Breast epithelium (tissue), 4 donors: ENCODE measurements around the gene CPNE5. TPM values are rescaled to one million over a fixed set of nuclear protein-coding genes. Genes with fewer than 3 reads are reported as not detected.

Experiments used
- DNase-seq, 2 donors: peaks; one replicate each; pipeline ENCODE4 v3.0.0-alpha.2; 2019; ENCODE audit warnings: low spot score in 2 of 2
- H3K27ac ChIP-seq, 2 donors: fragments of 200-600 bp; sonication (generic) in 1 of 2; one replicate each; pipeline ENCODE4 v1.5.1; 2016 to 2019; ENCODE audit warnings: mild to moderate bottlenecking in 1 of 2
- H3K27me3 ChIP-seq, 2 donors: fragments of 200-600 bp; sonication (generic) in 1 of 2; one replicate each; pipeline versions ENCODE4 v1.5.1 to v1.6.0; 2017 to 2019; ENCODE audit warnings: control low read depth in 1 of 2, mild to moderate bottlenecking in 1 of 2
- H3K36me3 ChIP-seq: fragments of 200-600 bp; one replicate; pipeline ENCODE4 v1.5.1; 2019
- H3K4me1 ChIP-seq, 2 donors: fragments of 200-600 bp; sonication (generic); one replicate each; pipeline ENCODE4 v1.5.1; 2016 to 2019; ENCODE audit warnings: control low read depth in 1 of 2
- H3K4me3 ChIP-seq, 3 donors: fragments of 200-600 bp; sonication (generic); 1 replicate in 2 of 3; 2 replicates in 1 of 3; pipeline ENCODE4 v1.5.1; 2016 to 2019; ENCODE audit warnings: mild to moderate bottlenecking in 3 of 3, moderate library complexity in 2 of 3
- H3K9me3 ChIP-seq, 2 donors: fragments of 200-600 bp; sonication (generic) in 1 of 2; one replicate each; pipeline ENCODE4 v1.5.1; 2016 to 2019; ENCODE audit warnings: control low read depth in 1 of 2
- CTCF ChIP-seq, 3 donors: fragments of 450-650 bp; IDR thresholded peaks; one replicate each; pipeline ENCODE4 v1.5.1; 2016 to 2017; ENCODE audit warnings: antibody characterized with exemption in 3 of 3, mild to moderate bottlenecking in 3 of 3, moderate library complexity in 3 of 3
- POLR2A ChIP-seq: fragments of 450-650 bp; IDR thresholded peaks from one replicate; pipeline ENCODE4 v1.6.1; 2016; ENCODE audit warnings: antibody characterized with exemption, mild to moderate bottlenecking, moderate library complexity
- POLR2AphosphoS5 ChIP-seq, 3 donors: sonication (generic); formaldehyde crosslinking; IDR thresholded peaks; one replicate each; pipeline ENCODE4 v1.6.1; 2017; ENCODE audit warnings: antibody characterized with exemption in 3 of 3
- intact Hi-C: fragments of 100-400 bp; cut with DNase I; formaldehyde crosslinking; loops from one replicate; pipeline ENCODE4 v1.15.1; 2023; ENCODE audit warnings: low total_unique reads
- total RNA-seq, 3 donors: library from RNA; depleted of rRNA; stranded (reverse); fragments of >200 nt; gene quantifications; one replicate each; pipeline ENCODE4 v1.1.0, GENCODE V29; 2016

The CPNE5 gene
- total RNA-seq, 3 donors from 2014 or later: 0.96 to 5.2 (median 3.7) TPM

- Histone ChIP-seq H3K27ac (no peak overlapping the region), H3K36me3 (no peaks in the 10 kb centered on the region), H3K4me3 (no peak overlapping the region), H3K27me3 (no peaks in the 10 kb centered on the region), H3K4me1 (no peaks in the 10 kb centered on the region), H3K9me3 (no peaks in the 10 kb centered on the region)
- no peak for DNase-seq
- intact Hi-C loops: no loop called here
- no peak for TF ChIP-seq CTCF (IDR thresholded peaks at IDR 0.05)
- TF ChIP-seq POLR2AphosphoS5 (IDR thresholded peaks at IDR 0.05): no peak
- no peak for TF ChIP-seq POLR2A
These were observed 60.0 kb downstream of the CPNE5 start for GRCh38 chr6:36779227-36779626.

GRCh38 chr6:36777801-36778200, 61.4 kb downstream of the CPNE5 start:
- no peaks in the 10 kb centered on the region for H3K4me1 ChIP-seq
- no peak for TF ChIP-seq CTCF (IDR thresholded peaks at IDR 0.05)
- no peak overlapping the region for H3K4me3 ChIP-seq
- no peak overlapping the region for H3K27ac ChIP-seq
- DNase-seq: no peak
- H3K36me3 ChIP-seq: no peaks in the 10 kb centered on the region
- H3K27me3 ChIP-seq: no peaks in the 10 kb centered on the region
- no peaks in the 10 kb centered on the region for H3K9me3 ChIP-seq
- intact Hi-C loops: no loop called here

- TF ChIP-seq CTCF (IDR thresholded peaks at IDR 0.05) (no peak), POLR2AphosphoS5 (IDR thresholded peaks at IDR 0.05) (no peak), POLR2A (no peak)
- Histone ChIP-seq H3K4me1 (no peaks in the 10 kb centered on the region), H3K27me3 (no peaks in the 10 kb centered on the region), H3K9me3 (no peaks in the 10 kb centered on the region), H3K4me3 (no peak overlapping the region), H3K27ac (no peak overlapping the region), H3K36me3 (no peaks in the 10 kb centered on the region)
- DNase-seq: no peak
- intact Hi-C loops: no loop called here
These were observed 63.1 kb downstream of the CPNE5 start for GRCh38 chr6:36776167-36776566.

GRCh38 chr6:36774331-36774730, 64.9 kb downstream of the CPNE5 start:
- DNase-seq: no peak
- Histone ChIP-seq H3K27me3 (no peaks in the 10 kb centered on the region), H3K4me1 (no peaks in the 10 kb centered on the region), H3K4me3 (no peak overlapping the region), H3K27ac (no peak overlapping the region), H3K36me3 (no peaks in the 10 kb centered on the region), H3K9me3 (no peaks in the 10 kb centered on the region)
- intact Hi-C loops: no loop called here
- TF ChIP-seq POLR2AphosphoS5 (IDR thresholded peaks at IDR 0.05) (no peak), CTCF (IDR thresholded peaks at IDR 0.05) (no peak), POLR2A (no peak)

GRCh38 chr6:36772397-36772796, 66.8 kb downstream of the CPNE5 start:
- DNase-seq: no peak
- Histone ChIP-seq H3K27me3 (no peaks in the 10 kb centered on the region), H3K4me1 (no peaks in the 10 kb centered on the region), H3K27ac (no peak overlapping the region), H3K36me3 (no peaks in the 10 kb centered on the region), H3K4me3 (no peak overlapping the region), H3K9me3 (no peaks in the 10 kb centered on the region)
- intact Hi-C loops: no loop called here
- TF ChIP-seq POLR2AphosphoS5 (IDR thresholded peaks at IDR 0.05): no peak
- TF ChIP-seq CTCF (IDR thresholded peaks at IDR 0.05): no peak
- TF ChIP-seq POLR2A: no peak
